T-helper 22 cell (primary cell): ENCODE results near the gene CCDC174.

ENCODE experiments used
- DNase-seq: peaks from one replicate; pipeline ENCODE4 v3.0.0-alpha.2; 2020; ENCODE audit warnings: low read depth

Gene CCDC174

DNA sequence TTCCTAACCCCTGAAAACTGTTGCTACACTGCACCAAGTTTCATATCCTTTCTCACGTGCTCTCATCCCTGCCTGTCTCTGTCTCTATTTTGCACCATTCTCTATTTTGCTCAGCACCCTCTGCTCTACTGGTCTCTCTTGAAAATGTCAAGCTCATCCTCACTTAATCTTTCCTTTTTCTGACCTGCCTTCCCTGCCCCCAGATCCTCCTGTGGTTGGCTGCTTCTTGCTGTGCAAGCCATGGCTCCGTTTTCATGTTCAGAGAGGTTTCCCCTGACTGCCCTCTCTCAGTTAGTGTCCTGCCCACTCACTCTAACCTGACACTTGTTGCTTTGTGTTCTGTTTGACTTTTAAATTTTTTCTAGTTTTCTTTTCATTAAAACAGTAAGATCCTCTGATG is 6.0 kb downstream of the CCDC174 start:
- DNase-seq, result no peak

DNA sequence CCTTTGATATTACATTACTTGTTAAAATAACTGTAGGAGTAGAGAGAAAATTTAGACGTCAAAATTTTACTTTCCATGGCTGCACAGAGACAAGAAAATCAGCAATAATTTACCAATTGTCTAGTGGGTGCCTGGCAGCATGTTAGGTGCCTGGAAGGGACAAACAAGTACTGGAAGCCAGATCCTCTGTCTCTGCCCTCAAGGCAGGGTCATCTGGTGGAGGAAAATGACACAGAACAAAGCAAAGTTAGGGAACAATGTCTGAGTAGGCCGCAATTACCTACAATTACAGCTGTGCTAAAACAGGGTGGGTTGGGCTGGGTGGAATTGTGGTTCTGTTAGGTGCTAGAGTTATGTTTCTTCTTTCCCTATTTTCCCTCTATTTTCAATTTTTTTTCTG is 7.4 kb downstream of the CCDC174 start:
- DNase-seq, result no peak

DNA sequence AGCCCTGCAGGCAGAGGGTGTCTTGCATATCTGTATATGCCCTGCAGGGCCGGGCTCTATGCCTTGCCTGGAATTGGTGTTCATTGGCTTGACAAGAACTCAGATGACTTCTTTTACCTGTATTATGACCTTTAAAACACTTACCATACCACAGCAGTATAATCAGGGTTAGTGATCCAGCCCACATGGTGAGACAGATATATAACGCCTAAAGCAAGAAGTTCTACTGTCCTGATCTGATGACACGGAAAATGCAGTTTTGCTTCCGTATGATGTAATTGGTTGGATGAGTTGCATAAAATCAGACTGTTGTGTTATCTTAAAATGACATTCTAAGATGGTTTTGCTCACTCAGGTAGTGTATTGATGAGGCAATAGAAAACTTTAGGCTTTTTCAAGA is 9.4 kb downstream of the CCDC174 start:
- no peak for DNase-seq

DNA sequence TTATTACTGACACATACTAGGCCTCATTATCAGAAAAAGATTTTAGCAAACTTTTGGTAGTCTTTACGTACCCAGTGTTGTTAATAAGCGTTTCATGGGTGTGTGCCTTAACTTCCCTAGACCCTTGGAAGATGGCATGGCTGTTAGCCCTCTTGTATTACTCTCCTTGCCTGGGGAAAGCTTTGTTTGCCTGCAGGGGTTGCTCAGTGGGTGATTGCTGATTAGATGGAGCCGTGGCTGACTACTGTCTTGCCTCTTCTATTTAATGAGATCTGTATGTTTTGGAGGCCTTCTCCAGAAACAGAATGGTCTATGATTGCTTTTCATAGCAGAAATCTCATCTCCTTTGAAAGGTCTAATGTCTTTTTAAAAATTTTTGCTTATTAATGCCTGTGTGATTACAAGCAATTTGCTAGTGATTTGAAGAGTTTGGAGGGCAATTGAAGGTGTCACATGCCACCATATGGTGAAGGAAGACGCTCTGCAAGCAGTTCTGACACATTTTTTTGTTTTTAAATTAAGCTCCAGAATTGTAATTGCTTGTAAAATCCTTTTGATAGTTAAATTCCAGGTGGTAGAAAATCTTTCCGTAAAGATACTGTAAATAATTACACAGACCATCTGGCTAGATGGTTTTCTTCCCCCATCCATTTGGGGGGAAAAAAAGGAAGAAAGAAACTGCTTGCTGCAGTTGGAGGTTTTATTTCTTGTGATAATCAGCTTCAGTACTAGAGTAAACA is 12.0 kb downstream of the CCDC174 start:
- no peak for DNase-seq

DNA sequence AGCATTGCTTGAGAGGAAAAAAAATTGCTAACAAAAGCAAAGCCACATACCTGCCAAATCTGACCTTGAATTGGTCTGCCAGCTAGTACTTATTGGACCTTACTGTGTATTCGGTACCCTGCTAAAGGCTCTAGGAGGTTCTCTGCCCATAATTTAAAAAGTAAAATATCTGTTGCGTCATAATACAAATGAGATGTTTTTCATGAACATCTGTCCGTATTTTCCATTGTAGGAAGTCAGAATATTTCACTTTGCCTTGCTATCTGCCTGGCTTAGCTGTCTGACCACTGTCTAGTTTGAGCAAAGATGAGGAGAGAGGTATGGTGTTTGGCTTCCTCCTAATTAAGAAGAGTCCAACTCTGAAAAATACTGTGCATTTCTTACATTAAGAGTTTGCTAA is 12.6 kb downstream of the CCDC174 start:
- no peak for DNase-seq

DNA sequence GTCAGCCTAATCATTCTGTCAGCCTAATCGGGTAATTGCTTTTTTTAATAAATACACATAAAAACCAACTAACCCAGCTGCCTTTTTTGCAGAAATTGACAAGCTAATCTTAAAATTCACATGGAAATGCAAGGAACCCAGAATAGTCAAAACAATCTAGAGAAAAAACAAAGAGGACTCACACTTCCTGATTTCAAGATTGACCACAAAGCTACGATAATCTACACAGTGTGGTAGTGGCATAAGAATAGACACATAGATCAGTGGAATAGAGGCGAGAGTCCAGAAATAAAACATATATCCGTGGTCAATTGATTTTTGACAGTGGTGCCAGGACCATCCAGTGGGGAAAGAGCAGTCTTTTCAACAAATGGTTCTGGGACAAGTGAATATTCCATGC is 21.0 kb downstream of the CCDC174 start:
- DNase-seq, result no peak

DNA sequence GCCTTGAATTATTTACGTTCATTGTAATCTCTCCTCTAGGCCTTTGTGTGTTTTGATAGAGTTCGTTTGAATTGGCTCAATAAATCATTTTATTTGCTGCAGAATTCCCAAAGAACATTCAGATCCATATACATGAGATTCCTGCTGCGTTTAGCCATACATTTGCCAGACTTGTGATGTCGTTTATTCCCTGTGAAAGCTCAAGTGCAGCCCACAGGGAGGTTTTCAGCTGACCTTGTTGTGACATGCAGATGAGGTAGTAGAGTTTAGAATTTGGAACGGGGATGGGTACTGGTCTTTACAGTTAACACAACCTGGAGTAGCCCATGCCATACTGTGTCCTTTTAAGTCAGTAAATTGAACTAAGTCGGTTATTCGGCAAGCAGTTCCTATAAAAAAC is 23.3 kb downstream of the CCDC174 start, which contains the start of gene C3orf20:
TSS of gene C3orf20 (plus strand) at position 301 of the 400 bp plus-strand sequence. CDS start 7,573 bp downstream, outside the sequence.
- no peak for DNase-seq

DNA sequence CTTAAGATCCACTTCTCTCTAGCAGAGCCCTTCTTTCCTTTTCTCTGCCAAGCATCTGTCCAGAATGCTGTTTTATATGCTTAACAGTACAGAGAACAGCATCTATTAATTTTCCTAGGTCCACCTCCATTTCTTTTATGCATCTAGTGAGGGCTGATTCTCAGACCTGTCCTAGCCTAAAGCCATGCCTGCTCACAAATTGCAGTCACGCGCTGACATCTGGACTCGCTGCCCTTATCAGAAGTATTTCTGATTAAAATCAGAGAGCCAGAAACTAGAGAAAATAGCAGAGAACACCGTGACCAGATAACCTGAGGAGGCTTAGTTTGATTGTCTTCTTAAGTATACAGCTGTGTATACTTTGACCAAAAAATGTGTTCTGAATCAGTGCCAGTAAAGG is 25.3 kb downstream of the CCDC174 start:
- DNase-seq, result no peak

DNA sequence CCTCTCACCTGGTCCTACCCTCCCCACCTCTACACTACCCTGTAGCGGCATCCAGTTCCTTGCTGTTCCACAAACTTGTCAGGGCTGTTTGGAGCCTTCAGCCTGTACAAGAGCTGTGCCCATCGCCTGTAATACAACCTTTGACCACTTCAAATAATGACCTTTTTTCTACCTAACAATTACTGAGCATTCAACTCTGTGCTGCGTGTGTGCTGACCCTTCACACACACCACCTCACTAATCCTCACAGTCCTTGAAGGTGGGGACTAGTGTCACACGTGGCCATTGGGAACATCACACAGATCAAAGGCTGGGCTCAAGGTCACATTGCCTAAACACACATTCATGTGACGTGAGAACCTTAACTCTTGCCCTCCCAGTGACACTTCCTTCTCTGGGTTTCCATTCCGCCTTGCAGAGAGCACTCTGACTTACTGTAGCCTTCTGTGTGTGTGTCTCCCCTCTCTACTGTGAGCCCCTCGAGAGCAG is 26.5 kb downstream of the CCDC174 start:
- no peak for DNase-seq

DNA sequence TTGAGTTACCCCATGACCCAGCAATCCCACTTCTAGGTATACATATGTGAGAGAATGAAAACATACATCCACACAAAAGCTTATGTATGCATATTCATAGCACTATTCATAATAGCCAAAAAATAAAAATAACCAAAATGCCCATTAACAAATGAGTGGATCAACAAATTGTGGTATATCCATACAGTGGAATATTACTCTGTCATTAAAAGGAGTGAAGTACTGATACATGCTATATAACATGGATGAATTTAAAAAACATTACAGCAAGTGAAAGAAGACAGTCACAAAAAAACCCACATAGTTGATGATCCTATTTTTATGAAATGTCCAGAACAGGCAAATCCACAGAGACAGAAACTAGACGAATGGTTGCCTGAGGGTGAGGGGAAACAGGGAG is 28.6 kb downstream of the CCDC174 start:
- DNase-seq, result no peak

DNA sequence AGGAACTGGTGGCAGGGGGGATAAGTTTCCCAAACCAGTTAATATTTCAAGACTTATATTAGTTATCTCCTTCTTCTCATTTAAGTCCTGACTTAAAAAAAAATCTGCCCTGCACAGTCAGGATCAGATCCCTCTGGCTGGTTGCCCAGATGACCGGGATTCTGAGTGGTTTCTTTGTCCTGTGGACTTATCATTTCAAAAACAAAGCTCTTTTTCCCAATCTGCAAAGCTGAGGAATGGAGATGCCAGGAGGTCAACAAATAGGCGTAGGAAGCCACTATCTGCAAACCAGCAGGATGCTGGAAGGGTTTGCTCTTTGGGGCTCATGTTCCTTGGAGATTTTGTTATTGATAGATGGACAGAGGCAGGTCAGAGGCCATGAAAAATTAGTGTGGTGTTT is 29.2 kb downstream of the CCDC174 start:
- no peak for DNase-seq

DNA sequence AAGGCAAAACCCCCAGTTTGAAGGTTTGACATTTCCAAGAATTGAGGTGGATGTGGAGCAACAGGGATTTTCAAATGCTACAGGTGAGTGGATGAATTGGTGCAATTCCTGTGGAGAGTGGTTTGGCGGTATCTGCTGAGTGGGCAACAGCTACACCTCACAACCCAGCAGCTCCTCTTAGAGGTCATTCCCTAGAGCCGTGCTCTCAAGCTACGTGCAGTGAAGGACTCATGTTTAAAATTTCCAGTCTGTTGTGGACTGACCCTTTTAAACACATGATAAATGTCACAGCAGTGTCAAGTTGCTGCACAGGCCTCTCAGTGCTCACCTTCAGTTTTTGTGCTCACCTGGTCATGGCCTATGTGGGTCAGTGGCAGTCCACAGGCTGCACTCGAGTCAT is 32.9 kb downstream of the CCDC174 start:
- no peak for DNase-seq

DNA sequence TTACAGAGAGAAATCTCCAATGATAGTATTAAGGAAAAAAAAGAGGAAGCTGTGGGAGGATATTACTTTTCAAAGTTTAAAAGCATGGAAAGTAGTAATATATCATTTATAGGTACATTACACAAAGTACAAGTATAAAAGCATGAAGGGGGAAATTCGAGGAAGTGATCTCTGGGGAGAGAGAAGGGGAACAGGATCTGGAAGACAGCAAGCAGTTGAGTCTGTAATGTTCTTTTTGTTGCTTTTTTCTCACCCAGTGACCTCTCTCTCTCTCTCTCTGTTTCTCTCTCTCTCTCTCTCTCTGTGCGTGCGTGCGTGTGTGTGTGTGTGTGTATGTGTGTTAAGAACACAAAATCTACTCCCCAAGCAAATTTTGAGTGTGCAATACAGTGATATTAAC is 33.6 kb downstream of the CCDC174 start:
- DNase-seq, result no peak

DNA sequence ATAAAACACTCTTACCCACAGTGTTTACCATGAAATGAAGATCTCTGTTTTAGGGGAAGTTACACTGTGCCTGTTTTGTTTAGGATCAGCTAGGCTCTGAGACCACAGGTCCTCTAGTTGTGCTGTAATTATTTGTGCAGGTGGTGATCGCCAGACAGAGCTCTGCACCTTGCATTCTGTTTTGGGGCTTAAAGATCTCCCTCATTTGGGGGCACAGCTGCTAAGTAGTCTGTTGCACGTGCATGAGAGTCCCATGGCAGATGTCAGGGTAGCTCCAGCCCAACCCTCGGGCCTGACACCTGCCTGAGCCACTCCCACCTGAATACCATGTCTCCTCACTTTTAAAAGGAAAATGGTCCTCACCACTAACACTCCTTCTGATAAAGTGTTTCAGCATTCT is 35.8 kb downstream of the CCDC174 start:
- no peak for DNase-seq

DNA sequence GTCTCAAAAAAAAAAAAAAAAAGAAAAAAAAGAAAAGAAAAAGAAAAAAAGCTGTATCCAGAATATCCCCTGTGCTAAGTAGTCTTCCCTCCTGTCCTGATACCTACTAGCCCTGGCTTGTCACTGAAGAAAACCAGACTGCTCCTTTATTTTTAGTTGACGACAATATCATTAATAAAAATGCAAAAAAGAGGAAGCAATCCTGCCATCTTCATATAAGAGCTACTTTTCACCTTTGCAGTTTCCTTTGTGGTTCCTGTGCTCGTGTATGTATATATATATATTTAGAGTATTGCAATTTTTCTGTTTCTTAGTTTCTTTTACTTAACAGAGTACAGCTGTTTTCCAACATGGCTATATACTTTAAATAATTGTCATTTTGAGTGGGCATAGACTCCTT is 37.0 kb downstream of the CCDC174 start:
- DNase-seq, result no peak

DNA sequence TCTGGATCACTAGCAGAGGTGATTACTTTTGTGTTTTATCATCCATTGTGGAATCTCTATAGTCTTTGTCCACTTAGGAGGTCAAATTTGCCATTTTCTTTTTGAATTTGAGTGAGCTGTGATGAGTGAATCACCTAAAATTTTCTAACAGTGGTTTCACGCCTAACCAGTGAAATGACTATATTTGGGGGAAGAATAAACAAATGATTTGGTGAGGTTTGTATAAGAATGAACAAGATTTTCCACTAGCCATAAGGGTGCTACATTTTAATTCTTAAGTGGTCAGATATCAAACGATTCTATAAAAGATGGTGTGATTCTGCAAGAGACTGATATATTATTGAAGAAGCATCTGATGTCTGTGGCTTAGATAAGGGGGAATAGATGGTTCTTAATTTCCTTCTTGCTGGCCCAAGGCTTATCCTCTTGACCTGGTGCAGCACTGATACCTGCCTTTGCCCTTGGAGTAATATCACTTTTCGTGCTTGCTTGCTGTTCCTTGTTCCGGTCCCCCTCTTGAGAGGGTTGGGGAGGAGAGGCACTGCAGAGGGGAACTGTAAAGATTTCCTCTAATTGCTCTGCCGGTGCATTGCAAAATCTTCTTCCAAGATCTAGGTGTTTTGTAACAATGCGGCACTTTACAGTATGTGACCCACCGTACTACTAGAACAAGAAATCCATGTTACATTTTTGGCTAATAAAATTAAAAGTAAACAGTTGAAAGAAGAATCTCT is 37.9 kb downstream of the CCDC174 start:
- DNase-seq, result no peak

DNA sequence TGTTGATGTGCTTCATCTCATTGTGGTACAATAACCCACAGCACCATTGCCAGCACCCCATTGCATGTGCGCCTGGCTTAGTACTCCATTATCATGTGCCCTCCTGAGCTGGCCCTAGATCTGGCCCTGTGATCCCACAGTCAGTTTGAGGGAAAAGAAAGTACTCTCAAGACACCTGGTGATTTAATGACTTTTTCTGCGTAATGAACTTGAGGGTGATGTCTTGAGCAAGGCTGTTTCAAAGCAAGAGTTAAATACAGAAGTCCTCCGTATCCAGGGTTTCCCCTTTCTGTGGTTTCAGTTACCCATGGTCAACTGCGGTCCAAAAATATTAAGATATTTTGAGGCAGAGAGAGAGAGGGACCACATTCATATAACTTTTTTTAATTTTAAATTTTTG is 39.7 kb downstream of the CCDC174 start:
- no peak for DNase-seq

DNA sequence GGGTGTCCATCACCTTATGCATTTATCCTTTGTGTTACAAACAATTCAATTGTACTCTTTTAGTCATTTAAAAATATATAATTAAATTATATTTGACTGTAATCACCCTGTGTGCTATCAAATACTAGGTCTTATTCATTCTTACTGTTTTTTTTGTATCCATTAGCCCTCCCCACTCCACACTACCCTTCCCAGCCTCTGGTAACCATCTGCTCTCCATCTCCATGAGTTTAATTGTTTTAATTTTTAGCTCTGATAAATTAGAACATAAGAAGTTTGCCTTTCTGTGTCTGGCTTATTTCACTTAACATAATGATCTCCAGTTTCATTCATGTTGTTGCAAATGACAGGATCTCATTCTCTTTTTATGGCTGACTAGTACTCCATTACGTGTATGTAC is 40.2 kb downstream of the CCDC174 start:
- no peak for DNase-seq

DNA sequence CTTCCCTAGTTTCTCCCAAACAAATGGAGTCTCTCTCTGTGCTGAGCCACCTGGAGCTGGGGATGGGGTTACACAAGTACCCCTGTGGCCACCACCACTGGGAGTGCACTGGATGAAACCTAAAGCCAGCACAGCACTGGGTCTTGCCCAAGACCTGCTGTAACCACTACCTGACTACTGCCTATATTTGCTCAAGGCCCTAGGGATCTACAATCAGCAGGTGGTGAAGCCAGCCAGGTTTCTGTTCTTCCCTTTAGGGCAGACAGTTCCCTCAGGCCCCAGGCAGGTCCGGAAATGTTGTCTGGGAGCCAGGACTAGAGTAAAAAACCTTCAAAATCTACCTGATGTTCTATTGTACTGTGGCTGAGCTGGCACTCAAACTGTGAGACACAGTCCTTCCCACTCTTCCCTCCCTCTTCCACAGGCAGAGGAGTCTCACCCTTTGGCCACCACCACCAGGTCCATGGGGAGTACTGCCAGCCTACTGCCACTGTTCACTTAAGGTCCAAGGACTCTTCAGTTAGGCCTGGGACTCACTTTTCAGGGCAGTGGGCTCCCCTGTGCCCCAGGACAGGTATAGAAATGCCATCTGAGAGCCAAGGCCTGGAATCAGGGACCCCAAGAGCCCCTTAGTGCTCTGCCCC is 47.2 kb downstream of the CCDC174 start:
- no peak for DNase-seq

DNA sequence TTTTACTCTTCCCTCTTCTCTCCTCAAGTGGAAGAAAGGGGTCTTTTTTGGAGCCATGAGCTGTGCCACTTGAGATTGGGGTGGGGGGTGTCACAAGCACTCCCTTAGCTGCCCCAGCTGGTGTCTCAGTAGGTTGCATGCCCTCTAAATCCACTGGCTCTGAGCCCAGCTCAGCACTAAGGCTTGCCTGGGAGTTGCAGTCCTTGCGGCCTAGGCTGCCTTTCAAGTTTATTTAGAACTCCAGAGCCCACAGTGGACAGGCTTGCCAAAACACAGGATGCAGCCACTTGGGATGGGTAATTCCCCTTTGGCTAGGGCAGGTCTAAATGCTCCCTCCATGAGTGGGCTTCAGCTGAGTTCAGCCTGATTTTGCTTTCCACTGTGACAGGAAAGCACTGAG is 48.1 kb downstream of the CCDC174 start:
- no peak for DNase-seq

DNA sequence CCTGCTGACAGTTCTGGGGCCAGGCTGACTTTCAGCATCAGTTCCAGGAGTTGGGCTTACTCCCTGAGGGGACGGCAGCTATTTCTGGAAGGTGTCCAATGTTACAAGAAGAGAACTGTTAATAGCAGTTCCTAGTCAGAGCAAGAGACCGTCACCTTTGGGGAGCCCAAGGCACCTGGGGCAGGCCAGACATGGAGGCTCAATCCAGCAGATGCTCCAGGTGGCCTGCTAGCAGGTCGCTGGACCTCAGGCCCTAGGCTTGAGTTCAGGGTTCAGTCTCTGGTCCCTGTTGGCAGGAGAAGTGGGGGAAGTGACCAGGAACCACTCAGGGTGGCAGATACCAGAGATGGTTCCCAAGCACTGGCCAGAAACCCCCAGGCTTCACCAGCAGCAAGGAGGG is 49.3 kb downstream of the CCDC174 start:
- DNase-seq, result no peak

DNA sequence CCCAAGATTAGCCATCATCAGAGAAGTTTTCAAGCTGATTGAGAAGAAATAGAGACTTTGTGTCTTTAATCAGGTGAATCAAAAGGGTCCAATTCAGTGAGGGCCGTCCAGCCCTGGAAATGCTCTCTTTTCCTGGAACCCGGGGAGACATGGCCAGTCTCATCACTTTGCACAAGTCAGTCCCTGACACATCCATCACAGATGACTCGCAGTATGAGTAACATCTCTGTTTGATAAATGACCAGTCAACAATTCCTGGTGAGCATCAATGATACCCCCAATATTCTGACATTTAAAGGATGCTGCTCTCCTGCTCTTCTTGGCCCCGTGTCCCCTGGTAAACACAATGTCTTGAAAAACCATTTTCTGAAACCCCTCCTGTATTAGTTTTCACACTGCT is 50.1 kb downstream of the CCDC174 start:
- DNase-seq, result no peak

DNA sequence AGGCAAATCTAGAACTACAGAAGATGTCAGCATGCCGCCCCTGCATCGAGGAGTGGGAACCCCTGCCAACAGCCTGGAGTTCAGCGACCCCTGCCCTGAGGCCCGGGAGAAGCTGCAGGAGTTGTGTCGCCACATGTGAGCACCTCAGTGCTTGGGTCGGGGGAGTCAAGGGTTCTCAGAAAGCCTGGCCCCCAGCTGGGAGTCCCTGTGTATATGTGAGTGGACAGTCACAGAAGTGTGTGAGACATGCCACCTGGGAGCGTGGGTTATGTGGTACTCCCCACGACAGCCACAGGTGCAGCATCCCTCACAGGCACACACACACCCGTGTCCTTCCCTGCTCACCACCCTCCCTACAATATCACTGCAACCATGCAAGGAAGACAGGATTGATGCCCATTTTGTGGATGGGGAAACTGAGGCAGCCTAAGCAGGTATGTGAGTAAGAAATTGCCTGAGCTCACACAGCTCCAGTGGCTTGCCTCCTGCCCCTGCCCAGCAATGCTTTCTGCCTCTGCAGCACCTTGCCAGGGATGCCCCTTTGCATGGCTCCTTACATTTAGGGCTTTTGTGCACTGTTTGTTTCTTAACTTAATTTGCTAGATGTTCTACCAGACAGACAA is 51.7 kb downstream of the CCDC174 start:
- DNase-seq, result no peak
